UCSD-AML1 (cell line): Measurements from ENCODE around the gene NBEA.
"Not testable (repeated sequence)": the region's sequence is repeated elsewhere in the genome, so short reads cannot be mapped to it uniquely, and the experiment has no call there.

Source experiments
- DNase-seq: peaks from one replicate; lab custom pipeline; 2025; ENCODE audit not compliant: unreplicated experiment; lab: John Stamatoyannopoulos, UW

NBEA gene

GRCh38 chr13:34944274-34944634 is 2.2 kb downstream of the NBEA start:
- DNase-seq, result no peak

- no peak for DNase-seq
These were observed 2.7 kb downstream of the NBEA start for GRCh38 chr13:34944751-34945150.

- no peak for DNase-seq
These were observed 9.5 kb downstream of the NBEA start for GRCh38 chr13:34951528-34951927.

- DNase-seq, result no peak
These were observed 17.4 kb downstream of the NBEA start for GRCh38 chr13:34959489-34959888.

- DNase-seq, result no peak
These were observed 22.5 kb downstream of the NBEA start for GRCh38 chr13:34964558-34964957.

GRCh38 chr13:34967851-34968562 is 25.9 kb downstream of the NBEA start:
- DNase-seq, result no peak

- not testable (repeated sequence) for DNase-seq
These were observed 27.5 kb downstream of the NBEA start for GRCh38 chr13:34969539-34969938.

- DNase-seq, result no peak
These were observed 28.9 kb downstream of the NBEA start for GRCh38 chr13:34970961-34971360.

GRCh38 chr13:34971473-34971872 is 29.4 kb downstream of the NBEA start:
- DNase-seq, result no peak

GRCh38 chr13:34985199-34985598 is 43.1 kb downstream of the NBEA start:
- not testable (repeated sequence) for DNase-seq

GRCh38 chr13:34988330-34988791 is 46.3 kb downstream of the NBEA start:
- DNase-seq, result no peak

- no peak for DNase-seq
These were observed 48.5 kb downstream of the NBEA start for GRCh38 chr13:34990399-34991214.

GRCh38 chr13:34993470-34993869 is 51.4 kb downstream of the NBEA start:
- no peak for DNase-seq

- not testable (repeated sequence) for DNase-seq
These were observed 61.7 kb downstream of the NBEA start for GRCh38 chr13:35003734-35004133.

GRCh38 chr13:35005051-35005450 is 63.0 kb downstream of the NBEA start:
- no peak for DNase-seq

GRCh38 chr13:35014606-35015213 is 72.6 kb downstream of the NBEA start:
- DNase-seq, result no peak

GRCh38 chr13:35016362-35017112 is 74.5 kb downstream of the NBEA start:
- DNase-seq, result no peak

- no peak for DNase-seq
These were observed 83.2 kb downstream of the NBEA start for GRCh38 chr13:35025314-35025713.

- no peak for DNase-seq
These were observed 86.3 kb downstream of the NBEA start for GRCh38 chr13:35028338-35028867.

GRCh38 chr13:35039012-35039411 is 96.9 kb downstream of the NBEA start:
- no peak for DNase-seq

- DNase-seq, result no peak
These were observed 104.5 kb downstream of the NBEA start for GRCh38 chr13:35046587-35046986.
